OCI-LY1 (cell line): ENCODE measurements around the gene PRKG1.

Source experiments
- H2AFZ ChIP-seq: fragments of 200-600 bp; sonication (generic), shearing (Covaris generic); 2 replicates; pipeline ENCODE4 v1.6.0; 2014; ENCODE audit warnings: antibody characterized with exemption, mild to moderate bottlenecking, low read length
- H3F3A ChIP-seq: fragments of 200-600 bp; sonication (generic), shearing (Covaris generic); 2 replicates; pipeline ENCODE4 v1.6.0; 2014; ENCODE audit warnings: mild to moderate bottlenecking, antibody characterized with exemption, low read length, moderate library complexity; ENCODE audit not compliant: insufficient read depth
- H3K27ac ChIP-seq: fragments of 200-600 bp; sonication (generic); 2 replicates; pipeline ENCODE4 v1.5.1; 2014; ENCODE audit warnings: low read length, mixed run types, mild to moderate bottlenecking, low read depth; ENCODE audit not compliant: poor library complexity, severe bottlenecking
- H3K27me3 ChIP-seq: fragments of 200-600 bp; sonication (generic); 2 replicates; pipeline ENCODE4 v1.6.0; 2014; ENCODE audit warnings: antibody characterized with exemption, mild to moderate bottlenecking, low read length, moderate library complexity; ENCODE audit not compliant: insufficient read depth
- H3K36me3 ChIP-seq: fragments of 200-600 bp; sonication (generic); 2 replicates; pipeline ENCODE4 v1.6.1; 2014; ENCODE audit warnings: mild to moderate bottlenecking, antibody characterized with exemption, low read length, moderate library complexity, mixed read lengths; ENCODE audit not compliant: insufficient read depth
- H3K4me1 ChIP-seq: fragments of 200-600 bp; sonication (generic); 2 replicates; pipeline ENCODE4 v1.5.1; 2014; ENCODE audit warnings: mild to moderate bottlenecking, low read length, moderate library complexity; ENCODE audit not compliant: insufficient read depth, severe bottlenecking
- H3K4me2 ChIP-seq: fragments of 200-600 bp; sonication (generic), shearing (Covaris generic); 2 replicates; pipeline ENCODE4 v1.6.1; 2014; ENCODE audit warnings: low read length
- H3K4me3 ChIP-seq: fragments of 200-600 bp; sonication (generic); 2 replicates; pipeline ENCODE4 v1.5.1; 2014; ENCODE audit warnings: low read length, low read depth, mild to moderate bottlenecking, mixed read lengths; ENCODE audit not compliant: poor library complexity, severe bottlenecking
- H3K79me2 ChIP-seq: fragments of 200-600 bp; shearing (Covaris generic); 2 replicates; pipeline ENCODE4 v1.6.1; 2016; ENCODE audit warnings: mixed run types, low read length, mixed read lengths; ENCODE audit not compliant: insufficient read depth
- H3K9ac ChIP-seq: fragments of 200-600 bp; sonication (generic), shearing (Covaris generic); 2 replicates; pipeline ENCODE4 v1.6.1; 2014; ENCODE audit warnings: mild to moderate bottlenecking, low read length, mixed read lengths
- H3K9me2 ChIP-seq: fragments of 200-600 bp; sonication (generic), shearing (Covaris generic); 2 replicates; pipeline ENCODE4 v1.6.1; 2014; ENCODE audit warnings: low read depth, mild to moderate bottlenecking, low read length, mixed read lengths
- H3K9me3 ChIP-seq: fragments of 200-600 bp; shearing (Covaris generic); 2 replicates; pipeline ENCODE4 v1.6.1; 2014; ENCODE audit warnings: low read length, mixed read lengths
- H4K20me1 ChIP-seq: fragments of 200-600 bp; sonication (generic), shearing (Covaris generic); 2 replicates; pipeline ENCODE4 v1.6.0; 2016; ENCODE audit warnings: mild to moderate bottlenecking, low read length; ENCODE audit not compliant: insufficient read depth
- CTCF ChIP-seq: fragments of 200-600 bp; sonication (generic), shearing (Covaris generic); IDR thresholded peaks from 2 replicates; pipeline ENCODE4 v1.5.1; 2017; ENCODE audit warnings: mild to moderate bottlenecking, antibody characterized with exemption, low read length, moderate library complexity, mixed read lengths
- EZH2 ChIP-seq: fragments of 200-600 bp; sonication (generic), shearing (Covaris generic); IDR thresholded peaks from 2 replicates; pipeline ENCODE4 v1.8.0; 2017; ENCODE audit warnings: borderline replicate concordance, mixed run types, mild to moderate bottlenecking, antibody characterized with exemption, low read length, moderate library complexity, mixed read lengths

PRKG1 gene

DNA sequence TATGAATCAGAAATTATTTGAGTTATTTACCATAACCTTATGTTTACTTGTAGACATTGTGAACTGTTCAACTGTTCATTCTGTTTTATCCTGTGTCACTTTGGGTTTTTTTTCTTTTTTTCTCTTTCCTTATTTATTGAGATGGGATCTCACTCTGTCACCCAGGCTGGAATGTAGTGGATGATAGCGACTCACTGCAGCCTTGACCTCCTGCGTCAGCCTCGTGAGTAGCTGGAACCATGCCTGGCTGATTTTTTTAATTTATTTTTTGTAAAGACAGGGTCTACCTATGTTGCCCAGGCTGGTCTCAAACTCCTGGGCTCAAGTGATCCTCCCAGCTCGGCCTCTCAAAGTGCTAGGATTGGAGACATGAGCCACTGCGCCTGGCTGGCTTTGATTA lies 528.0 kb downstream of the PRKG1 start:
- Histone ChIP-seq H3K36me3 (no peaks in the 10 kb centered on the region), H3K4me1 (no peaks in the 10 kb centered on the region), H3K27me3 (no peaks in the 10 kb centered on the region), H3K4me2 (no peak overlapping the region), H3K79me2 (no peaks in the 10 kb centered on the region), H3K9me2 (no peaks in the 10 kb centered on the region), H3K27ac (no peak overlapping the region), H4K20me1 (no peaks in the 10 kb centered on the region), H3K9ac (no peak overlapping the region), H2AFZ (no peak overlapping the region), H3F3A (no peaks in the 10 kb centered on the region), H3K9me3 (no peaks in the 10 kb centered on the region), H3K4me3 (no peak overlapping the region)
- TF ChIP-seq CTCF (no peak), EZH2 (no peak)

DNA sequence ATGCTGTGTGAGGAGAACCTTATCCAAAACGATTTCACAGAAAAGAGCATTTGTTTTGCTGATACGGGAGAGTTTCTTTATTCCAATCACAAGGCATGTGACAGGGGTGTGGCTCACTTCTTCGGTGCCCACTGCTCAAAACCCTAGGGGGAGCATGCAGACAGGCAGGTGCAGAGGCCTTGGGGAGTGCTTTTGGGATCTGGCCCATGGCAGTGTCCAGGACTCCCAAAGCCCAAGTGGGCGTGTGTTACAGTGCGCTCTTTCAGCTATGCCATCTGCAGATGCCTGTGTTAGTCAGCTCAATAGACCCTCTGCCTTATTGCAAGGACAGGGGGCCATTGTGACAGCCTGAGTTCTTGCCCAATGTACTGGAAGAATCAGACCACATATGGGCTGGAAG lies 530.3 kb downstream of the PRKG1 start:
- TF ChIP-seq EZH2 = no peak
- no peak for TF ChIP-seq CTCF
- Histone ChIP-seq H3K27me3 (no peaks in the 10 kb centered on the region), H3K9me2 (no peaks in the 10 kb centered on the region)

DNA sequence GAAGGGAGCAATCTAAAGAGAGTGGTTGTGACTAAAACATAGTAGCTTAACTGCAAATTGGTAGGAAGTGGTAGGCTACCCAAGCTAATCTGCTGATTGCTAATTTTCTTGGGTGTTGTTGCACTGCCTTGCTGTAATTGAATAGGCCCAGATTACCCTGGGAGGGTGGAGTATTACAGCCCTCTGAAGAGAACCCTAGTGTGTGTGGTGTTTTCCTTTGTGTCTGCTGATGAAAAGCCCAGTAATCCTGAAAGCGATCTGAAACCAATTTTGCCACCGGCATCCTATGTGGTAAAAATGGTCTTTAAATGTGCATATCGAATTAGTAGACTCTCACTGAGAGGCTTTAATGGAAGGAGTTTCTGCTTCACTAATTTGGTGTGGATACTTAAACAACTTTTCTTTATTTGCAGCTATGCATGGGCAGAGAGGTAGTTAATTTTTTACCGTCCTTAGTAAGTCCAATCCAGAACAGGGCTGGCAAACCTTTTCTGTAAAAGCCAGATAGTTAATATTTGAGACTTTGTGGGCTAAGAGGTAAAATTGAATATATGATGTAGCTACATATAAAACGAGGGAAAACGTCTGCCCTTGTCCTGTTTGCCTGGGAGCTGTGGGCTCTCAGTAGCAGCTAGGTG lies 532.7 kb downstream of the PRKG1 start:
- Histone ChIP-seq H3K9me2 (no peaks in the 10 kb centered on the region), H3K4me3 (no peak overlapping the region), H3K27me3 (no peaks in the 10 kb centered on the region), H3K4me2 (no peak overlapping the region), H4K20me1 (no peaks in the 10 kb centered on the region), H3K9me3 (no peaks in the 10 kb centered on the region), H2AFZ (no peak overlapping the region), H3K36me3 (no peaks in the 10 kb centered on the region), H3F3A (no peaks in the 10 kb centered on the region), H3K9ac (no peak overlapping the region), H3K4me1 (no peaks in the 10 kb centered on the region), H3K27ac (no peak overlapping the region), H3K79me2 (no peaks in the 10 kb centered on the region)
- TF ChIP-seq EZH2 (no peak), CTCF (no peak)

More for the DNA sequence above, 530.3 kb downstream of the PRKG1 start:
- Histone ChIP-seq H3K79me2 (no peaks in the 10 kb centered on the region), H3F3A (no peaks in the 10 kb centered on the region), H3K9me3 (no peaks in the 10 kb centered on the region), H3K4me1 (no peaks in the 10 kb centered on the region), H3K4me3 (no peak overlapping the region), H3K4me2 (no peak overlapping the region), H3K9ac (no peak overlapping the region), H4K20me1 (no peaks in the 10 kb centered on the region), H3K36me3 (no peaks in the 10 kb centered on the region), H3K27ac (no peak overlapping the region), H2AFZ (no peak overlapping the region)
